SK-N-SH (cell line): ENCODE data around the gene SNX10. TPM values are rescaled to one million over a fixed set of nuclear protein-coding genes. Genes with fewer than 3 reads are reported as not detected.

Experiments
- CTCF ChIA-PET: fragments of 300-600, 350-600 bp; formaldehyde crosslinking; extraction: SDS; loops from one replicate; lab custom pipeline; 2021; lab: Yijun Ruan, JAX
- POLR2A ChIA-PET: fragments of 350-600 bp; sonication (Branson Sonifier 250); formaldehyde crosslinking; extraction: SDS; loops from one replicate; lab custom pipeline; 2020; ENCODE audit warnings: antibody characterized with exemption, inconsistent platforms; lab: Yijun Ruan, JAX
- DNase-seq: peaks from one replicate; pipeline ENCODE4 v3.0.0; 2012
- H2AFZ ChIP-seq: fragments of 200-600 bp; sonication (generic); 2 replicates; pipeline ENCODE4 v1.8.1; 2016; ENCODE audit warnings: antibody characterized with exemption, mild to moderate bottlenecking, low read depth
- H3F3A ChIP-seq: fragments of 200-600 bp; sonication (generic); replicated peaks from 2 replicates; pipeline ENCODE3; 2016; ENCODE audit warnings: antibody characterized with exemption, mild to moderate bottlenecking; ENCODE audit not compliant: insufficient read depth
- H3K27ac ChIP-seq, 2 experiments: fragments of 200-500 bp in 1 of 2; fragments of 200-600 bp in 1 of 2; sonication (Bioruptor generic) in 1 of 2; sonication (generic), shearing (Covaris generic) in 1 of 2; 2 replicates each; pipeline versions ENCODE4 v1.5.1 to v1.6.1; 2014 to 2016; ENCODE audit warnings: low read depth in 2 of 2, inconsistent platforms in 1 of 2, low read length in 1 of 2, mild to moderate bottlenecking in 1 of 2, mixed read lengths in 1 of 2
- H3K27me3 ChIP-seq: fragments of 200-600 bp; sonication (generic), shearing (Covaris generic); 2 replicates; pipeline ENCODE4 v1.6.1; 2016; ENCODE audit warnings: mixed run types; ENCODE audit not compliant: insufficient read depth
- H3K36me3 ChIP-seq, 2 experiments: fragments of 200-500 bp in 1 of 2; fragments of 200-600 bp in 1 of 2; sonication (Bioruptor generic) in 1 of 2; sonication (generic) in 1 of 2; replicated peaks in 1 of 2; 2 replicates each; pipeline versions ENCODE3 to v1.5.1; 2014 to 2016; ENCODE audit warnings: low read length in 1 of 2, mild to moderate bottlenecking in 1 of 2; ENCODE audit not compliant: insufficient read depth in 2 of 2, control insufficient read depth in 1 of 2
- H3K4me1 ChIP-seq, 2 experiments: fragments of 200-500 bp in 1 of 2; fragments of 200-600 bp in 1 of 2; sonication (Bioruptor generic) in 1 of 2; sonication (generic), shearing (Covaris generic) in 1 of 2; 2 replicates each; pipeline versions ENCODE4 v1.5.1 to v1.6.1; 2014 to 2016; ENCODE audit warnings: low read depth in 1 of 2, low read length in 1 of 2, mixed run types in 1 of 2; ENCODE audit not compliant: insufficient read depth in 2 of 2, control insufficient read depth in 1 of 2
- H3K4me2 ChIP-seq: fragments of 200-600 bp; sonication (generic), shearing (Covaris generic); 2 replicates; pipeline ENCODE4 v1.6.1; 2017; ENCODE audit warnings: mixed run types
- H3K4me3 ChIP-seq, 2 experiments: fragments of 200-500 bp in 1 of 2; fragments of 200-600 bp in 1 of 2; sonication (Bioruptor generic) in 1 of 2; sonication (generic), shearing (Covaris generic) in 1 of 2; 2 replicates each; pipeline versions ENCODE4 v1.5.1 to v1.8.1; 2014 to 2016; ENCODE audit warnings: low read depth in 2 of 2, inconsistent platforms in 1 of 2, low read length in 1 of 2, mild to moderate bottlenecking in 1 of 2, mixed read lengths in 1 of 2, moderate library complexity in 1 of 2
- H3K79me2 ChIP-seq: fragments of 200-600 bp; sonication (generic); 2 replicates; pipeline ENCODE4 v1.8.1; 2017; ENCODE audit warnings: mild to moderate bottlenecking; ENCODE audit not compliant: insufficient read depth
- H3K9ac ChIP-seq: fragments of 200-600 bp; sonication (generic); 2 replicates; pipeline ENCODE4 v1.6.1; 2017; ENCODE audit warnings: mixed run types
- H3K9me2 ChIP-seq: fragments of 200-600 bp; sonication (generic); 2 replicates; pipeline ENCODE4 v1.6.1; 2017; ENCODE audit warnings: mixed run types
- H3K9me3 ChIP-seq: fragments of 200-600 bp; sonication (generic); 2 replicates; pipeline ENCODE4 v1.6.1; 2017; ENCODE audit warnings: mixed run types, mild to moderate bottlenecking, moderate library complexity
- H4K20me1 ChIP-seq: fragments of 200-600 bp; sonication (generic); 2 replicates; pipeline ENCODE4 v1.6.1; 2017; ENCODE audit warnings: mild to moderate bottlenecking, mixed run types; ENCODE audit not compliant: insufficient read depth
- IRF3 ChIP-seq: fragments of 150-350 bp; IDR thresholded peaks from 2 replicates; pipeline ENCODE4 v1.6.1; 2016; ENCODE audit warnings: mild to moderate bottlenecking, low read depth, low read length
- MXI1 ChIP-seq: IDR thresholded peaks from 2 replicates; pipeline ENCODE4 v1.6.1; 2012; ENCODE audit warnings: mild to moderate bottlenecking, low read depth, low read length, improper control_type of control experiment
- NFIC ChIP-seq: IDR thresholded peaks from 2 replicates; pipeline ENCODE4 v1.4.0; 2012; ENCODE audit warnings: borderline replicate concordance
- NRF1 ChIP-seq: IDR thresholded peaks from 2 replicates; pipeline ENCODE4 v1.6.1; 2012; ENCODE audit warnings: low read depth, mild to moderate bottlenecking, low read length
- RAD21 ChIP-seq: IDR thresholded peaks from 2 replicates; pipeline ENCODE4 v1.6.1; 2012; ENCODE audit warnings: mild to moderate bottlenecking, low read length
- RXRA ChIP-seq: IDR thresholded peaks from 2 replicates; pipeline ENCODE4 v1.4.0; 2012; ENCODE audit warnings: low read depth, mild to moderate bottlenecking, borderline replicate concordance
- SMC3 ChIP-seq: IDR thresholded peaks from 2 replicates; pipeline ENCODE4 v1.6.1; 2012; ENCODE audit warnings: low read depth, low read length, improper control_type of control experiment
- WGBS: methylation state at CpG from one replicate; pipeline ENCODE4 v1.1.6; 2017; ENCODE audit warnings: low lambda C conversion rate; 5-methylcytosine and 5-hydroxymethylcytosine counted together
- polyA plus RNA-seq, 3 experiments: library from polyadenylated mRNA; depleted of rRNA; stranded (reverse); fragments of >200 nt; gene quantifications; 2 replicates each; pipeline ENCODE4 v1.2.3, GENCODE V29; 2012
- TF ChIP-seq, protein P1 (sequence below): IDR thresholded peaks from 2 replicates; pipeline ENCODE4 v1.4.0; 2012; ENCODE audit warnings: low read depth, borderline replicate concordance
- TF ChIP-seq, protein P2 (sequence below): IDR thresholded peaks from 2 replicates; pipeline ENCODE4 v1.4.0; 2012; ENCODE audit warnings: low read depth, borderline replicate concordance

The SNX10 gene
- polyA plus RNA-seq, 1 of the 3 experiments (the other 2 are of a cell fraction) = 0.02 TPM

DNA sequence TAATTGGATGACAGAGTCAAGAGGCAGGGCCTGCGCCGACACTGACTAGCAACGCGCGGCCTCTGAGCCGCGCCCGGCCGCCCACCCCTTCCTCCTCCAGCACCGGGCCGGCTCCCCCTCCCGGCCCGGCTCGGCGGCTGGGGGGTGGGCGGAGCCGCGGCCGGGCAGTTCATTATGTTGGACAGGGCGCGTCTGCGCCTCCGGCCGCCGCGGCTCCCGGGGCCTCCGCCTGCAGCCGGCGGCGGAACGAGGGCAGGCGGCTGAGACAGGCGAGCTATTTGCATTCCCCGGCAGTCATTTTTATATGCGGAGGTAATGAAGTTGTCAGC is 106.7 kb downstream of the SNX10 start:
- POLR2A ChIA-PET = interaction anchor here (0.6 to 1.4 kb wide), 6 partner anchors 15 to 36 kb away, joined by 3 to 5 read pairs (median 3); no protein-coding TSS in a partner anchor
- H3K79me2 ChIP-seq = no peaks in the 10 kb centered on the region

DNA sequence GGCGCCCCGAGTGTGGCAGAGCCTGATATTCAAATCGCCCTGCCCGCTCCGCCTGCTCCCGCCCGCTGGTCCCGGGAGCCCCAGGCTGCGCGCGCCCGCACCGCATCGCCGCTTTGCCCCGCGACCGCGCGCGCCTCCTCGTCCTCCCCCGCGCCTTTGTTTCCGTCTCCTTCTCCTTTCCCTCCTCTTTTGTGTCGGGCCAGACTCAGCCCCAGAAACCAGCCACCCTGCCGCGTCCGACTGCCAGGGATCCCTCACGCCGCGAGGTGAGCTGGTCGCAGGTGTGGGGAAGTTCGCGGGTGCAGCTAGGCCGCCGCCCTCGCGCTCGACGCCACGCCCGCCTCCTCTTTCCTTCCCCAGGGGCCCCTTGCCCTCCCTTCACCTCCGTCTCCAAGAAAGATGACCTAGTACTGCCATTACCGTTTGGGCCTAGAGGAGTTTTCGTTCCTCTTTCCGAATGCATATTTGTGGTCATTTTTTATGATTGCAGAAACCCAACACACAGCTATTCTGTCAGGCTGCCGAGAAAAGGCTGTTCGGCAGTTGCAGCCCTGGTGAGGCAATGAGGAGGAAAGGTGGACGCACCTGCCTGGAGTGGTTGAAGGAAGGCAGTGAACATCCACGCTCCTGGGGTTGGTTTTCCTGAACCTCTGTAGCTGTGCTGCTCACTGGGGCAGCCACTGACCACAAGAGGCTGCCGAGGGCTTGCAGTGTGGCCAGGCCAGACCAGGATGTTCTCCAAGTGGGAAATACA is 107.3 kb downstream of the SNX10 start:
- WGBS = 4% methylated on average over 49 of the region's 52 CpGs
- Histone ChIP-seq H3K4me2 (peak overlapping the region; percentile 85), H3K9ac (no peak overlapping the region), H3K4me3 (peak overlapping the region; percentile 58 to 63), H3F3A (no peaks in the 10 kb centered on the region), H3K79me2 (no peaks in the 10 kb centered on the region), H2AFZ (peak overlapping the region; percentile 69), H3K27ac (peak overlapping the region in 1 of 2 experiments; percentile 74; a peak in 2 of 4 replicates)
- peak; percentile 83 for DNase-seq
- POLR2A ChIA-PET = interaction anchor here (0.6 to 1.4 kb wide), 6 partner anchors 14 to 36 kb away, joined by 3 to 5 read pairs (median 3); no protein-coding TSS in a partner anchor
- TF ChIP-seq IRF3 = no peak
- TF ChIP-seq NFIC = no peak
- TF ChIP-seq SMC3 = peak; percentile 31; the same call in 1 of the 2 replicates
- peak; percentile 72 for TF ChIP-seq RAD21
- TF ChIP-seq, all 33 proteins: peak for 2
- Histone ChIP-seq H4K20me1 (no peaks in the 10 kb centered on the region), H3K27me3 (peaks cover 10% of the 10 kb centered on the region; the same call in 1 of the 2 replicates), H3K36me3 (no peaks in the 10 kb centered on the region), H3K4me1 (peaks cover 0 to 21% of the 10 kb centered on the region in 2 experiments; a peak in 1 of 4 replicates), H3K9me3 (no peaks in the 10 kb centered on the region), H3K9me2 (no peaks in the 10 kb centered on the region)
- CTCF ChIA-PET = interaction anchor here (0.6 to 5.2 kb wide), 37 partner anchors 8 to 505 kb away, joined by 3 to 50 read pairs (median 4); no protein-coding TSS in a partner anchor

More for the DNA sequence above, 106.7 kb downstream of the SNX10 start:
- Histone ChIP-seq H4K20me1 (no peaks in the 10 kb centered on the region), H2AFZ (peak overlapping the region; percentile 69), H3K9ac (no peak overlapping the region), H3K4me3 (peak overlapping the region; percentile 58 to 63), H3F3A (no peaks in the 10 kb centered on the region), H3K36me3 (no peaks in the 10 kb centered on the region), H3K27me3 (peaks cover 10% of the 10 kb centered on the region; the same call in 1 of the 2 replicates), H3K9me2 (no peaks in the 10 kb centered on the region), H3K9me3 (no peaks in the 10 kb centered on the region), H3K4me1 (peaks cover 0 to 21% of the 10 kb centered on the region in 2 experiments; a peak in 1 of 4 replicates), H3K27ac (peak overlapping the region in 1 of 2 experiments; percentile 74; a peak in 2 of 4 replicates), H3K4me2 (peak overlapping the region; percentile 85)
- CTCF ChIA-PET = interaction anchor here (0.8 to 5.2 kb wide), 27 partner anchors 8 to 505 kb away, joined by 3 to 50 read pairs (median 4); no protein-coding TSS in a partner anchor
- WGBS = 4% methylated on average over 19 of the region's 36 CpGs
- peak; percentile 97 for DNase-seq
- TF ChIP-seq RXRA = no peak
- TF ChIP-seq NRF1 = 0 out of 2 replicates have a peak, but pooled peaks have one; percentile 1
- TF ChIP-seq, protein P1, sequence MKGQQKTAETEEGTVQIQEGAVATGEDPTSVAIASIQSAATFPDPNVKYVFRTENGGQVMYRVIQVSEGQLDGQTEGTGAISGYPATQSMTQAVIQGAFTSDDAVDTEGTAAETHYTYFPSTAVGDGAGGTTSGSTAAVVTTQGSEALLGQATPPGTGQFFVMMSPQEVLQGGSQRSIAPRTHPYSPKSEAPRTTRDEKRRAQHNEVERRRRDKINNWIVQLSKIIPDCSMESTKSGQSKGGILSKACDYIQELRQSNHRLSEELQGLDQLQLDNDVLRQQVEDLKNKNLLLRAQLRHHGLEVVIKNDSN = no peak
- TF ChIP-seq, protein P2, sequence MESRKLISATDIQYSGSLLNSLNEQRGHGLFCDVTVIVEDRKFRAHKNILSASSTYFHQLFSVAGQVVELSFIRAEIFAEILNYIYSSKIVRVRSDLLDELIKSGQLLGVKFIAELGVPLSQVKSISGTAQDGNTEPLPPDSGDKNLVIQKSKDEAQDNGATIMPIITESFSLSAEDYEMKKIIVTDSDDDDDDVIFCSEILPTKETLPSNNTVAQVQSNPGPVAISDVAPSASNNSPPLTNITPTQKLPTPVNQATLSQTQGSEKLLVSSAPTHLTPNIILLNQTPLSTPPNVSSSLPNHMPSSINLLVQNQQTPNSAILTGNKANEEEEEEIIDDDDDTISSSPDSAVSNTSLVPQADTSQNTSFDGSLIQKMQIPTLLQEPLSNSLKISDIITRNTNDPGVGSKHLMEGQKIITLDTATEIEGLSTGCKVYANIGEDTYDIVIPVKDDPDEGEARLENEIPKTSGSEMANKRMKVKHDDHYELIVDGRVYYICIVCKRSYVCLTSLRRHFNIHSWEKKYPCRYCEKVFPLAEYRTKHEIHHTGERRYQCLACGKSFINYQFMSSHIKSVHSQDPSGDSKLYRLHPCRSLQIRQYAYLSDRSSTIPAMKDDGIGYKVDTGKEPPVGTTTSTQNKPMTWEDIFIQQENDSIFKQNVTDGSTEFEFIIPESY = no peak
- no peak for TF ChIP-seq MXI1
